Measurements from ENCODE around the gene PCSK4. TPM values are rescaled to one million over a fixed set of nuclear protein-coding genes. Genes with fewer than 3 reads are reported as not detected.

Gene PCSK4
- total RNA-seq, 1 donor from 2014 or later: 4.3 TPM

GRCh38 chr19:1508507-1508856 lies 18.3 kb upstream of the PCSK4 start:
- intact Hi-C loops (cut with DNase I): no loop called here
- Histone ChIP-seq H3K27me3 (peaks cover 38% of the 10 kb centered on the region), H3K9me3 (no peaks in the 10 kb centered on the region), H3K4me1 (peaks cover 8% of the 10 kb centered on the region), H3K27ac (no peak overlapping the region), H3K36me3 (no peaks in the 10 kb centered on the region), H3K4me3 (peak overlapping the region; percentile 54)
- ATAC-seq (no peak), DNase-seq (no peak)
- TF ChIP-seq CTCF (IDR thresholded peaks at IDR 0.05): no peak

GRCh38 chr19:1507763-1508506 lies 17.8 kb upstream of the PCSK4 start:
- Histone ChIP-seq H3K27ac (peak overlapping the region; percentile 63), H3K9me3 (no peaks in the 10 kb centered on the region), H3K27me3 (peaks cover 40% of the 10 kb centered on the region), H3K4me3 (peak overlapping the region; percentile 54), H3K4me1 (peaks cover 7% of the 10 kb centered on the region), H3K36me3 (no peaks in the 10 kb centered on the region)
- intact Hi-C loops (cut with DNase I): no loop called here
- peak; percentile 90 for ATAC-seq
- no peak for TF ChIP-seq CTCF (IDR thresholded peaks at IDR 0.05)
- DNase-seq: peak; percentile 93

- no peak for DNase-seq
These were observed 17.1 kb upstream of the PCSK4 start for GRCh38 chr19:1507192-1507660.

GRCh38 chr19:1505991-1506881 lies 16.1 kb upstream of the PCSK4 start:
- no peak for TF ChIP-seq CTCF (IDR thresholded peaks at IDR 0.05)
- H3K27me3 ChIP-seq: peaks cover 34% of the 10 kb centered on the region
- H3K4me3 ChIP-seq: no peak overlapping the region
- DNase-seq: no peak
- no peak overlapping the region for H3K27ac ChIP-seq
- intact Hi-C loops (cut with DNase I): no loop called here
- ATAC-seq: no peak
- no peaks in the 10 kb centered on the region for H3K36me3 ChIP-seq
- H3K9me3 ChIP-seq: no peaks in the 10 kb centered on the region
- peaks cover 7% of the 10 kb centered on the region for H3K4me1 ChIP-seq

More at GRCh38 chr19:1507192-1507660, 17.1 kb upstream of the PCSK4 start:
- TF ChIP-seq CTCF (IDR thresholded peaks at IDR 0.05): no peak
- Histone ChIP-seq H3K27ac (no peak overlapping the region), H3K36me3 (no peaks in the 10 kb centered on the region), H3K4me1 (peaks cover 7% of the 10 kb centered on the region), H3K27me3 (peaks cover 42% of the 10 kb centered on the region), H3K4me3 (no peak overlapping the region), H3K9me3 (no peaks in the 10 kb centered on the region)
- no peak for ATAC-seq
- intact Hi-C loops (cut with DNase I): no loop called here

- no peaks in the 10 kb centered on the region for H3K9me3 ChIP-seq
- no peak overlapping the region for H3K27ac ChIP-seq
- peaks cover 7% of the 10 kb centered on the region for H3K4me1 ChIP-seq
- DNase-seq (no peak), ATAC-seq (no peak)
- intact Hi-C loops (cut with DNase I): no loop called here
- TF ChIP-seq CTCF (IDR thresholded peaks at IDR 0.05): no peak
- peaks cover 26% of the 10 kb centered on the region for H3K27me3 ChIP-seq
- no peaks in the 10 kb centered on the region for H3K36me3 ChIP-seq
- H3K4me3 ChIP-seq: no peak overlapping the region
These were observed 14.9 kb upstream of the PCSK4 start for GRCh38 chr19:1505012-1505411.

Measured in upper lobe of right lung (tissue), 1 donor.